C1 segment of cervical spinal cord (tissue), 14 donors: ENCODE results near the gene NSG2.
"Not testable (repeated sequence)": the region's sequence is repeated elsewhere in the genome, so short reads cannot be mapped to it uniquely, and the experiment has no call there.

Experiments
- DNase-seq, 14 donors: peaks; one replicate each; lab custom pipeline; 2025; lab: John Stamatoyannopoulos, UW

The NSG2 gene

DNA sequence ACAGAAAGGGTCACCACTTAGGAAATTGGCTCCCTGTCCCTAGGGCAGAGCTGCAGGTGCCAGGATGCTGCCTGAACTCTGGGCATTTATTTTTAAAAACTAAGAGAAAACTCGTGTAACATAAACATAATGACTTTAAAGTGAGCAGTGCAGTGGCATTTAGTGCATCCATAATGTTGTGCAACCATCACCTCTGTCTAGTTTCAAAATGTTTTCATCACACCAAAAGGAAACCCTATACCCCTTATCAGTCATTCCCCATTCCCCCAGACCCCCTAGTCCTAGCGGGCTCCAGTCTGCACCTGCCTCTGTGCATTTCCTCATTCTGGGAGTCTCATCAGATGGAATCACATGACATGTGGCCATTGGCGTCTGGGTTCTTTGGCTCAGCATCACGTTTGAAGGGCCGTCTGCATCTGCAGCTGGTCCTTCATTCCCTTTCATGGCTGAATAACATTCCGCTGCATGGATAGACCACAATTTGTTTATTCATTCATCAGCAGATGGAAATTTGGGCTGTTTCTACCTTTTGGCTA, 55.8 kb downstream of the NSG2 start:
- no peak for DNase-seq

DNA sequence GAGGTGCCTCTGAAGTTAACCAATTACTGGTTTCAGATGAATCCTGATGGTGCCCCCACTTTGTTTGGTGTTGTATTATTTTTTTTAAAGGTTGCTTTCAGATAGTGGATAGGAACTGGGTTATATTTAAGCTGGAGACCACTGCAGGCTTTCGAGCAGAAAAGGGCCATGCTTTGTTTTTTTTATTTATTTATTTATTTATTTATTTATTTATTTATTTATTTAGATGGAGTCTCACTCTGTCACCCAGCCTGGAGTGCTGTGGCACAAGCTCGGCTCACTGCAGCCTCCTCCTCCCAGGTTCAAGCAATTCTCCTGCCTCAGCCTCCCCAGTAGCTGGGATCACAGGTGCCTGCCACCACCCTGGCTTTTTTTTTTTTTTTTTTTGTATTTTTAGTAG, 57.1 kb downstream of the NSG2 start:
- DNase-seq = not testable (repeated sequence)

DNA sequence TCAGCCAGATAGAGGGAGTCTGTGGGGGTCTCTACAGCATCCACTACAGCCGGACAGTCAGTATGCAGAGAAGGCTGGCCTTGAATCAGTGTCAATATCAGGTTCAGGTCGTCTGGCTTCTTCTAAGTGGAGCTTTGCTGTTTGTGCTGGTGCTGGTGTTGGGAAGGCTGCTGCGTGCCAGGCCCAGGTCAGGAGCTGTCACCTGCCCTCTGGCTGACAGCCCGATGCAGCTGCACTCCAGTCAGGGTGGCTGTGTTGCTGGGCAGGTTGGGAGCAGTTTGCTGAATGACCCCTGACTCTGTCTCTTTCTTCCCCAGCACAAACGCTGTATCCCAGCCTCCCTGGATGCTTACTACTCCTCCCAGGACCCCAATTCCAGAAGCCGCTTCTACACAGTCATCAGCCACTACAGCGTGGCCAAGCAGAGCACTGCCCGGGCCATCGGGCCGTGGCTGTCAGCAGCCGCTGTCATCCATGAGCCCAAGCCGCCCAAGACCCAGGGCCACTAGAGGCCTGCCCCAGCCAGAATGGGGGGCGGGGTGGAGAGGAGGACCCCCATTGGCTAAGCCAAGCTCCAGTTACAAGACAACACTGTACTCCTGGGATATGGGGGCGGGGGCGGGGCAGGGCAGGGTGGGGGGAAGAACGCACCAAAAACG, 61.6 kb downstream of the NSG2 start:
- DNase-seq = no peak

DNA sequence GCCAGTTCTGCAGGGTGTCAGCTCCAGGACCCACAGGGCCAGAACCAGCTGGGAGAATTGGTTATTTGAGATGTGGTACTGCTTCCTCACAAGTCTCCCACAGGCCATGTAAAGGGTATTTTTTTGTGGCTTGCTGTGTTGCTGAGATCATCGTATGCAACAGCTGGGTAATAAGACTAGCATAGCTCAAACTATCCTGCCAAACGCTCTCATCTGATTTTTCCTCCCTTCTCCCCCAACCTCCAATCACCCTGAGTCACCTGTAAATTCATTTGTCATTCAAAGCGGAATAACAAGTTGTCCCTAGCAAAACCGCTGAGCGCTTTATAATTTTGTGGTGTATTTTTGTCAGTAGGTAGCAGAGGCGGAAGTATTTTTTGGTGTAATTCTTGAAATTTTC, 63.2 kb downstream of the NSG2 start:
- no peak for DNase-seq

DNA sequence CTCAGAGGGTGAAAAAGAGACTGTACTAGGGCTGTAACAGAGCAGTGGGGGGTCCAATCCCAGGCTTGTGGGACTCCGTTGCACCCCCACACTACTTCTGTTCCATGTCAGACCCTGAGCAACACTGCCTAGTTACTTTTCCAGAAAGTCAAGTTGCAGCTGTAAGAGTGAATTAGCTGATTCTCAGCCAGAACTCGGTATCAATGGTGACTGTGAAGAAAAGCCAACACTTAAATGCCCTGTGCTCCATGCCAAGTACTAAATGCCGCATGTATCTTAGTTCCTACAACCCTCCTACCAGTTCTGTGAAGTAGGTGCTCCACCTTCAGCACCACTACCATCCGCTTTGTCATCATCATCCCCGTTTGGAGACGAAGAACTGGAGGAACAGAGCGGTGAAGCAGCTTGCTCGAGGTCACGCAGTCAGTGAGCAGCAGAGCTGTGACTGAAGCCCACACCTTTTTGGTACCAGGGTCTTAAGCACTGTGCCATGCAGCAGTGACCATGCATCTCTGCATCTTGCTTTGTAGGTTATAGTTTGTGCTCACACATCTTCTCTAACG, 64.3 kb downstream of the NSG2 start:
- DNase-seq = no peak

DNA sequence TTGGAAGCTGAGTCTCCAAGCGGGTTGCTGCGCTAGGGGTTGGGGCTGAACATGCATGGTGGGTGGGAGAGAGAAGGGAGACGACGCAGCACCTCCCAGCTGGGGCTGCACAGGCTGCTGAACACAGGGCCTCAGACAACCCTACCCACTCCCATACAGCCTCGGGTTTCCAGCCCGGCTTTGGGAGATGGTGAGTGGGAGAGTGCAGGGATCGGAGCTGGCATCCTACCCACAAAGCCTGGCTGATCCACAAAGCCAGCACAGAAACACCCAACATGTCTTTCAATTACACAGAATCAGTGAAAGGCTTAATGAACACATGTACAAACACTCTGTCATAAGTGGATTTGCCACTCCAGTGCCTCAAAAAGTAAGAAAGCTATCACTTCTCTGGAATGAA, 64.8 kb downstream of the NSG2 start:
- no peak for DNase-seq

DNA sequence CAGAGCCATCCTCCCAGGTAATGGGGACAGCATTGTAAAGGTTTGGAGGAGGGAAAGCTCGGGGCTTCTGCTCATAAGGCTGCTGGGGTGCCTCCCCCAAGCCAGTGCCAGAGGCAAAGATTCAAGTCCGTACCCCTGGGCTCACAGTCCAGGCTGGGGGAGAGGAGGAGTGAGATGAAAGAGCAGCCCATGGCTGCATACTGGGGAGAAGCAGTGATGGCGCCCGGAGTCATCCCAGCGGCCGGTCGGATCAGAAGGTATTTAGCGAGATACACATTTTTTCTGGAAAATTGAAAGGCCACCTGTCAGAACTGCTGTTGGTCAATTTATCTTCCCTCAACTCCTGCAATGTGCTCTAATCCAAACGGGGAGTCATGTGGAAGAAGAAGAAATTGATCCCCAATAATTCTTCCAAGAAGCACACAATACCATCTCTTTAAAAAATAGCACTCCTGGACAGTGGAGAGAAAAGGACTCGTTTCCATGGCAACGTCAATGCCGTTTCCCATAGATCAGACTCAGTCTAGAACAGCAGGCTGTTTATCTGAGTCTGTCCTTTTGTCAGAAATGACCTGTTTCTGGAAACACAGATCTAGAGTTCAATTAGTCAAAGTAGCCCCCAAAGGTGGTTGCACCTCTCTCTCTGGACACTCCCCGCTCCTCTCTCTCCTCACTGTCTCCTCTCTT, 65.9 kb downstream of the NSG2 start:
- no peak for DNase-seq

DNA sequence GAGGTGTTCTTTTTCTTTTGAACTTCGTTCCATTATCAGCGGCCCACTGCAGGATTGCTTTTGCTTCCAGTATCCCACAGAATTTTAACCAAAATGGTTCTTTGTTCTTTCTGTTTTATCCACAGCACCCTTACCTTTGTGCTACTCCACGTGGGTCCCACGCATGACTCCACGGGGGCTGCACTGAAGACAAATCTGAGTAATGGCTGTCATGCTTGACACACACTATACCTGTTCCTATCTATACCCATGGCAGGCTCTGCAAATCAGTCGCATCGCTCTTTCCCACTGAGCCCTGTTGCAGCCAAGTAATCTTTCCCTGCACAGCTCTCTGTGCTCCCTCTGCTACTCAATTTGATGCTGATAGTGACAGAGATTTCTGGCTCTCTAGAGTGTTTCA, 69.7 kb downstream of the NSG2 start:
- no peak for DNase-seq

DNA sequence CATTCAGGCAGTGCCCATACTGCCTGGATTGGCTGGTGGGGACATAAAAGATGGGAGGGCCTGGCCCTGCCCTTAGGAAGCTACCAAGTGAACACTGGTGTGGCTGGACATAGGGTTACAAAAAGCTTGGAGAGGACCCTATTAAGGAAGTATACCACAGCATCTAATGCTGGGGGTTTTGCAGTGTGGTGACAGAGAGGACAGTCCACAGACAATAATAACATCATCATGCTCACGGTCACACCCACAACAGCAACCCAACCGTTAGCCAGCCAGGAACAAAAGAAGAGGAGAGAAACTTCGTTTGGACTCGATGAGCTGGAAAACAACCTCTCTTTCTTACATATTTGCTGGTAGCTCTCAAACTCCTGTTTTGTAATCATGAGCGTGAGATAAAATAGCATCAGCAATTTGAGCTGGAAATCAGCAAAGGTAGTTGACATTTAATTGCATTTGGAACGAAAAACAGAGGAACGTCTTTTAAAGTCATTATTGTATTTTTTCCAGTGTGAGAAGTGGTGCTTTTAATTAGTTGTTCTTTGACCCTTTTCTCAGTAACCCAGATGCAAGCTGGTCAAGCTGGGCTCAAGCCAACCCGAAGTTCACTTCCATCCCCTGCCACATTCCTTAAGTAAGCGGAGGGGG, 73.4 kb downstream of the NSG2 start:
- no peak for DNase-seq

DNA sequence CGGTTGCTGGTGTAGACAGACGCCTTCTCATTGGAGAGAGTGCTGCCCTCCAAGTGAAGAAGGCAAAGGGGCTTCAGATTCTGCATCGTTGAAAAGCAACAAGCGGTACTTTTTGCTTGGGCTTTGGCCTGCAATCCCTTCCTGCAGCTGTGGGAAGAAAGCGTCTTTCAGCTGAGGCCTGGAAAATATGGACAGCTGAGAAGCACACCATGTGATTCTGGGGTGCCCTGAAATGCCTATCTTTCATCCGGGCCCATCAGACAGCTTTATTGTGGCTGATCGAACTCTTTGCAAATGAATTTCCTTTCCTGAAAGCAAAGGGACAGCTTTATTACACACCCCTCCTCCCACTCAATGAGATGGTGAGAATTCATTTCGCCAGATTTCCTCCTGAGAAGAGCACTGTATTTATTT, 74.0 kb downstream of the NSG2 start:
- DNase-seq = peak in 8 of 14 donors; percentile 8 to 47 (median 25)

DNA sequence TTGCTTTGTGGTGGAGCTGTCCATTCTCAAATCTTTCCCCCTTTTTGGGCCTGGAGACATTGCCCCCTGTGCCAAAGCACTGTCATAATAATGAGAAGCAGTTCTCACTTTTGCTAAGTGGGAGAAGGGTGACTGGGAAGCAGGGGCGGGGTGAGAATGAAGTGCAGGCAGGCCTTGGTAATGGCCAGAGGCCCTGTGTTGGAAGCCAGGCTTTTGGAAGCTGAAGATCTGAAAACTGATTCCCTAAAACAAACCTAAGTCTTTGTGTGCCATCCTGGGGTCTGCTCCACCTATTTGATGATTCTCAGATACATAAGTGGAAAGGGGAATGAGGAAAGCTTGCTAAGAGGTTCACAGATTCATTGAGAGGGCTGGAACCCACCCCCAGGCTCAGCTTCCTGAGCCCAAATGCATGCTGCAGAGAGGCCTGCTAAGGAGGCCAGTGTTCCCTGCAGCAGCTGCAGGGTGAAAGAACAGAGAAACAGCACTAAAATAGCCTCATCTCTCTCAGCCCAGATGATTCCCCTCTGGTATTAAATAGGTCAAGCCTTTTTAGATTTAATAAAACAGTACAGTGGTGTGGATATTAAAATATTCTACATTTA, 75.0 kb downstream of the NSG2 start:
- peak in 1 of 14 donors; percentile 38 for DNase-seq

DNA sequence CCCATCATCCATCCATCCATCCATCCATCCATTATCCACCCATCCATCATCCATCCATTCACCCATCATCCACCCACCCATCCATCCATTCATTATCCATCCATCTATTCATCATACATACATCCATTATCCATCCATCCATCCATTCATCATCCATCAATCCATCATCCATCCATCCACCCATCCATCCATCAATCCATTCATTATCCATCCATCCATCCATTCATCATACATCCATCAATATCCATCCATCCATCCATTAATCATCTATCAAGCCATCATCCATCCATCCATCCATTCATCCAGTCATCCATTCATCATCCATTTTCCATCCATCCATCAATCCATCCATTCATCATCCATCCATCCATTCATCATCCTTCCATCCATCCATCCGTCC, 89.0 kb downstream of the NSG2 start:
- DNase-seq = no peak

DNA sequence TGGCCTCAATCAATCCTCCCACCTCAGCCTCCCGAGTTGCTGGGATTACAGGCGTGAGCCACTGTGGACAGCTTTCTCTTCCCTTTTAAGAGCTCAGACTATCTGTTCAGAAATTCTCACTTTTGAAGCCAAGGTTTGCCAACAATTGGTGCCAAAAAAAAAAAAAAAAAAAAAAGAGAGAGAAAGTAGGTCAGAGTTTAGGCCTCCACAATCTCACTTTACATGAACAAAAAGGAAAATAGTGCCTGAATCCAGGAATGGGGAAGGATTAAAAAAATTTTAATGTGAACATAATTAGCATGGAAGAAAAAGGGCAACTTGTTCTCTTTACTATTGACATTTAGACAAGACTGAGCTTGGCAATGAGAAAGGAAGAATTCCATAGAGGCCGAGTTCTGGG, 94.1 kb downstream of the NSG2 start:
- no peak for DNase-seq

DNA sequence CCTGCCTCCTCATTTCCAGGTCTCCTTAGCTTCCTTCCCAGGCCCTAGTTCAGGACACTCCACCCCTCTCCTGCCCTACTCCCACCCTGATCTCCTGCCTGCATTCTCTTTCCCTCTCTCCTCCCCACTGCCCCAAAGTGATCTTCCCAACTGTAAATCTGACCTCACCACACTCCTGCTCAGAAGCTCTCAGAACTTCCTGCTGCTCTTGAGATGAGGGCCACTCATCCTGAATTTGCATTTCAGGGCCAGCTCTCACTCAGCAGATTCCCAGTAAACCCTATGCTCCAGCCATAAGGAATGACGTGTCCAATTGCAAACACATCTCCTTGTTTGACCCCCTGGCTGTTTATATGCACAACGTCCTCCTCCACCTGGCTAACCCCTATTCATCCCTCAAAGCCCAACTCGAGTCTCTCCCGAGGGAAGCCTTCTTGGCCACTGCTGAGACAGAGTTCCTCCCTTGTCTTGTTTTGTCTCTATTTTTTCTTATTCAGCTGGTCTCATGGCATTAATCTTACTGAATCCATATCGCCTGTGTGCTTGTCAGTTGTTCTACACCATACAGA, 95.0 kb downstream of the NSG2 start:
- DNase-seq = no peak

DNA sequence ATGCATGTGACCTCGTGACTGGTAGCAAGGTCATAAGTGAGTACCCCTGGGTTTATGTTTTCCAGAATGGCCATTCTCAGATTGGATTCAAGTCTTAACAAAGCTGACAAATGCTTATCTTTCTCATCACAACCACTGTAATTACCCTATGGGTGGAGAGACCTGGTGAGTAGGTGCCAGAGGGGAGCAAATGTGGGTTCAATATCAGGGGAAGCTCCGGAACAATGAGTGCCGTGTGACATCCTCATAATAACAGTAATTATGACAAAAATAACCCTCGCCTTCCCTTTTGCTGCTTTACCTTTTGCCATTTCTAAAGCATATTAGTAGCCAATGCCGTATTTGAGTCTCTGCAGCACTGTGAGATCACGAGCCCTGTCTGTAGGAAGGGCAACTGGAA, 95.9 kb downstream of the NSG2 start:
- no peak for DNase-seq

DNA sequence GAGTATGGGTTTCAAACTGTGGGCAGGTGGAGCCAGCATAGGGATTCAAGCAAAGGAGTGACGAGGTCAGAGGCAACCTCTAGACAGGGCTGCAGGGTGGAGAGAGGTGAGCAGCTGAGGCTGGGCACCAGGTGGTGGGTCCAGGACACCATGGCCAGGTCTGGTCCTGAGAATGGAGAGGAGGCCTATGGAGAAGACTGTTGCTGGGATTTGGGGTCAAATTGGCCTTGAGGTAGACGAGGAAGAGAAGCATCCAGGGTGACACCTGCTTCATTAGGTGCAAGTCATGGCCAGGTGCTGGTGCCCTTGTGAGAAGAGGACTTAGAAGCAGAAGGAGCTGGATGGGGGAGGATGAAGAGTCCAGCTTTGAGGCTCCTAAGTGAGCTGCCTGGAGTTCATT, 99.6 kb downstream of the NSG2 start:
- DNase-seq = no peak

DNA sequence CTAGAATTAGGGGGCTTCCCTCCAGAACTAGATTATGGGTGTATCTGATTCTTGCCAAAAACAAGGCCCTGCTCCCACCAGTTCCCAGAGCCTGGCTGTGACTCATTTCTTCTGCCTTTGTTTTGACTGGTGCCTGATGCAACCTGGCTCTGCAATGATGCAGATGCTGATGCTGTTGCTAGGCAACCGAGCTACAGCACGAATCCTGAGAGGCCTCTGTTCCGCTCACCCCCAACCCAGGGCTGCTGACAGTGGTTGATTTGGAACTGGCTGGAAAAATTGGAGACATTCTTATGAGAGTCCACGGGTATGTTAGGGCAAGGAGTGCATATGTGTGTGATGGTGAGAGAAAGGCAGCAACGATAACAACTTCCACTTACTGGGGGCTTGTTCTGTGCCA, 100.3 kb downstream of the NSG2 start:
- peak in 11 of 14 donors; percentile 2 to 83 (median 37) for DNase-seq

DNA sequence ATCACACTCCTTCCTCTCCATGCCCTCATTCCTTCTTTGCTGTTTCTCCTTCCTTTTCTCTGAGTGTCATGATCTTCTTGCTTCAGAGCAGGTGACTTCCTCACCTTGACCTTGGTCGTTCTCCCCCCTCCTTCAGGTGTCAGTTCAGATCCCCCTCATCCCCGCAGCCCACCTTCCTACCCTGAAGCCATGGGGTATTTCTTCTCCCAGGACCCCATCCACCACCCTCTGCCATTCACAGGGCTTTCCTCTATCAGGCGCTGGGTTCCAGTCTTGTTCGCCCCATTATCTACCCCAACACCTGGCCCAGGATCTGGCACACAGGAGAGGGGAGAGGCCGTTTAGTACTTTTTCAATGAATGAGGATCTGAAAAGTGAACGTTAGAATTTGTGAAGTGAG, 101.0 kb downstream of the NSG2 start:
- DNase-seq = no peak

DNA sequence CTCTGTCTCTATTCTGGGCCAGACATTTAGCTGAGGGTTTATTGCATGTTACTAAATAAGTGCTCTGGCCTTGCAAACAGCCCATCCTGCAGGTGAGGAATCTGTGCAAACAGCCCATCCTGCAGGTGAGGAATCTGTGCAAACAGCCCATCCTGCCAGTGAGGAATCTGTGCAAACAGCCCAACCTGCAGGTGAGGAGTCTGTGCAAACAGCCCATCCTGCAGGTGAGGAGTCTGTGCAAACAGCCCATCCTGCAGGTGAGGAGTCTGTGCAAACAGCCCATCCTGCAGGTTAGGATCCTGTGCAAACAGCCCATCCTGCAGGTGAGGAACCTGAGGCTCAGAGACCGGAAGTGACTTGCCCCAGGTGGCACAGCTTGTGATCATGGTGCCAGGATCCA, 101.5 kb downstream of the NSG2 start:
- DNase-seq = not testable (repeated sequence)

DNA sequence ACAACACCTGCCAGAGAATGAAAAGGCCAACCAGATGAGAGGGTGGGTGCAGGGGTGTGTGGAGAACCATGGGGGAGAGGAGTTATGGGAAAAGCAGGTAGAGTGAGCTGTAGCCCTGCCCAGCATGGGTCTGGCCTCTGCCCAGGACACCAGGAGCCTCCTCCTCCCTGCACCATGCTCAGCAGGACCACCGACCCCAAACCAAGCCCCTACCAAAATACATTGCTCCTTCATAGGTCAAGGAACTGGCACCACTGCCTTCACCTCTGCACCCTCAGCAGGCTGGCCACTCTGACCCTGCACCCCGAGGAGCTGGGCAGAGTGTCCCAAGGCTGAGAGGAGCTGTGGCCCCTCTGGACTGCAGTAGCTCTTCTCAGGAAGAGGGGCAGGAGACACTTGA, 102.0 kb downstream of the NSG2 start:
- no peak for DNase-seq

DNA sequence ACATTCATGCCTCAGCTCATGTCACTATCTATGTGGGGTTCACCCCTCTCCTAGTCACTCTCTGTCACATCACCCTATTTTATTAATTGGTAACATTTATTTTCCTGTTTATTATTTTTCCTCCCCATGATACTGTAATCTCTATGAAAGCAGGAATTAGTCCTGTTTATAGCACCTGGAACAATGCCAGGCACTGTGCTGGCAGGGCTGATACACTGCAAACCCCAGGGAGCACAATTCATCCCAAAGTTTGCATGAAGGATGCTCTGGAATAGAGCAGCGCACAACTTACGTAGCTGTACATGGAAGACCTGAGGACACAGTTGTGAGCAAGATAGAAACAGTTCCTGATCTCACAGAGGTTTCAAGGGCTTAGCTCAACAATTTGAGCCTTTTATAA, 103.2 kb downstream of the NSG2 start:
- DNase-seq = no peak

DNA sequence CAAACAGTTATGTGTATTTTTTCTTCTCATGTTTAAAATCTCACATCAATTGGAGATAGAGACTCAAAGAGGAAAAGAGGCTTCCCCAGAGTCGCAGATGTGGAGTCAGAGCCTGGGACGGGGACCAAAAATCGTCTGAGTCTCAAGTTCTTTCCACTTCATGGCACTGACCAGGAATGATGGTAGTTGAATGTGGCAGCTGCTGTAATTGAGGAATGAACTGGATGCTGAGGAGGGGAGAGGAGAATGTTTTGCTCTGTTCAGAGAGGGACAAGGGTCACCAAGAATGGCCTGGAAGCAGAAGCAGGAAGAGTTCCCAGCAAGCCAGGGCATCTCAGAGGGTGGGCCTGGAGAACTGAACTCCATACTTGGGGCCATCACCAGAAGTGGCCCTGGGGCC, 103.9 kb downstream of the NSG2 start:
- no peak for DNase-seq
